Peyer's patch (tissue), 4 donors: ENCODE results near the gene SPECC1L. TPM values are rescaled to one million over a fixed set of nuclear protein-coding genes. Genes with fewer than 3 reads are reported as not detected.

Experiments
- DNase-seq, 3 donors: peaks; one replicate each; pipeline ENCODE4 v3.0.0-alpha.2; 2017 to 2019
- H3K27ac ChIP-seq, 4 donors: fragments of 200-600 bp; sonication (generic); one replicate each; pipeline ENCODE4 v1.5.1; 2016 to 2019
- H3K27me3 ChIP-seq, 2 donors: fragments of 200-600 bp; sonication (generic); one replicate each; pipeline ENCODE4 v1.5.1; 2019
- H3K36me3 ChIP-seq, 3 donors: fragments of 200-600 bp; sonication (generic); one replicate each; pipeline ENCODE4 v1.5.1; 2016 to 2019
- H3K4me1 ChIP-seq, 4 donors: fragments of 200-600 bp; sonication (generic); one replicate each; pipeline ENCODE4 v1.5.1; 2016 to 2019
- H3K4me3 ChIP-seq, 4 donors: fragments of 200-600 bp; sonication (generic); 1 replicate in 3 of 4; 2 replicates in 1 of 4; pipeline ENCODE4 v1.5.1; 2016 to 2019; ENCODE audit warnings: mild to moderate bottlenecking in 1 of 4
- H3K9me3 ChIP-seq, 4 donors: fragments of 200-600 bp; sonication (generic); one replicate each; pipeline ENCODE4 v1.5.1; 2016 to 2019; ENCODE audit warnings: mild to moderate bottlenecking in 1 of 4
- CTCF ChIP-seq, 6 experiments: fragments of 450-650 bp in 4 of 6; fragments of 200-600 bp in 2 of 6; sonication (generic) in 1 of 6; IDR thresholded peaks; one replicate each; pipeline ENCODE4 v1.5.1; 2017 to 2019; ENCODE audit warnings: antibody characterized with exemption in 6 of 6, mild to moderate bottlenecking in 3 of 6, moderate library complexity in 1 of 6
- POLR2A ChIP-seq, 2 donors: fragments of 450-650 bp; IDR thresholded peaks; one replicate each; pipeline ENCODE4 v1.5.1; 2017; ENCODE audit warnings: antibody characterized with exemption in 2 of 2, mild to moderate bottlenecking in 2 of 2, moderate library complexity in 2 of 2
- total RNA-seq, 4 donors: library from RNA; depleted of rRNA; stranded (reverse); fragments of >200 nt; gene quantifications; one replicate each; pipeline ENCODE4 v1.1.0, GENCODE V29; 2016

SPECC1L gene
- total RNA-seq, 4 donors from 2014 or later: 24.2 to 147 (median 34.4) TPM

- peaks cover 0 to 4% (median 0%) of the 10 kb centered on the region in 3 donors for H3K36me3 ChIP-seq
- H3K4me3 ChIP-seq: no peak overlapping the region
- no peak for DNase-seq
- no peaks in the 10 kb centered on the region for H3K9me3 ChIP-seq
- no peak overlapping the region for H3K27ac ChIP-seq
- no peaks in the 10 kb centered on the region for H3K4me1 ChIP-seq
- H3K27me3 ChIP-seq: no peaks in the 10 kb centered on the region
- TF ChIP-seq POLR2A (IDR thresholded peaks at IDR 0.05) (no peak), CTCF (IDR thresholded peaks at IDR 0.05) (no peak)
These were observed 175.0 kb downstream of the SPECC1L start for GRCh38 chr22:24445481-24446259.

GRCh38 chr22:24446260-24446611 lies 175.6 kb downstream of the SPECC1L start:
- no peaks in the 10 kb centered on the region for H3K27me3 ChIP-seq
- no peaks in the 10 kb centered on the region for H3K4me1 ChIP-seq
- no peak for DNase-seq
- no peak overlapping the region for H3K4me3 ChIP-seq
- H3K36me3 ChIP-seq: peaks cover 0 to 4% (median 0%) of the 10 kb centered on the region in 3 donors
- TF ChIP-seq CTCF (IDR thresholded peaks at IDR 0.05): no peak
- TF ChIP-seq POLR2A (IDR thresholded peaks at IDR 0.05): no peak
- no peaks in the 10 kb centered on the region for H3K9me3 ChIP-seq
- no peak overlapping the region for H3K27ac ChIP-seq

DNA sequence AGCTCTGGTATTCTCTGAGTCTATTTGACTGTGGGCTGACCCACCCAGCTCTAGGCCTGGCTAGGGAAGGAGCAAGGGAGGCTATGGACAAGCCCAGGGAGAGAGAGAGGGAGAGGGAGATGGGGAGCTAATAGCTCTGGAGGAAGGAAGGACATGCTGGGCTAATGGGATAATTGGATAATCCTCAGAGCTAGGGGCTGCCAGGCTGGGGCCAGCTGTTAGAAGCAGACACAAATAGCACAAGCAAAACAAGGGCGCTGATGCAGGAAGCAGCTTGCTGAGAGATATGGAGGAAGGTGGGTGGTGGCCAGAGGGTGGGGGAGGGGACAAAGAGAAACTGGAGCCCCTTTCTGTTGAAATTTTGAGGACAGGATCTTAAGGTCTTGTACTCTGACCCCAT lies 180.0 kb downstream of the SPECC1L start:
- Histone ChIP-seq H3K4me3 (no peak overlapping the region), H3K27ac (no peak overlapping the region), H3K36me3 (no peaks in the 10 kb centered on the region), H3K9me3 (no peaks in the 10 kb centered on the region), H3K27me3 (no peaks in the 10 kb centered on the region), H3K4me1 (no peaks in the 10 kb centered on the region)
- TF ChIP-seq CTCF (IDR thresholded peaks at IDR 0.05): no peak
- no peak for TF ChIP-seq POLR2A (IDR thresholded peaks at IDR 0.05)
- DNase-seq: no peak

DNA sequence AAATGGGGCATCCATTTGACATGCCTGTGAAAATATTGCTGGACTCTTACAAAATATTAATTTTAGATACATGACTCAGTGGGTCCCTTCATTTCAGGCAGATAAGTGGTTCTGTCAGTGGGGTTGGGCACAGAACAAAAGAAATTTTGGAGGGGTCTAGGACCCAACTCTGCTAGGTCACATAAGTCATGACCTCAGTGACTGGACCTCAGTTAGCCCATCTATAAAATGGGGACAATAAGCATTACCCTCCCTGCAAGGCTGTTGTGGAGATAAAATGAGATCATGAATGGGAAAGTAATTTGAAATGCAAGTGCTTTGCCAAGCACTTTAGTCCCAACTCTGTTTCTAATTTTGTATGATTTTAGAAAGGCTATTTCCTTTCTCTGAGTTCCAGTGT lies 180.5 kb downstream of the SPECC1L start:
- no peak for DNase-seq
- Histone ChIP-seq H3K27me3 (no peaks in the 10 kb centered on the region), H3K4me3 (no peak overlapping the region), H3K4me1 (no peaks in the 10 kb centered on the region), H3K9me3 (no peaks in the 10 kb centered on the region), H3K27ac (no peak overlapping the region), H3K36me3 (no peaks in the 10 kb centered on the region)
- TF ChIP-seq CTCF (IDR thresholded peaks at IDR 0.05) (no peak), POLR2A (IDR thresholded peaks at IDR 0.05) (no peak)

DNA sequence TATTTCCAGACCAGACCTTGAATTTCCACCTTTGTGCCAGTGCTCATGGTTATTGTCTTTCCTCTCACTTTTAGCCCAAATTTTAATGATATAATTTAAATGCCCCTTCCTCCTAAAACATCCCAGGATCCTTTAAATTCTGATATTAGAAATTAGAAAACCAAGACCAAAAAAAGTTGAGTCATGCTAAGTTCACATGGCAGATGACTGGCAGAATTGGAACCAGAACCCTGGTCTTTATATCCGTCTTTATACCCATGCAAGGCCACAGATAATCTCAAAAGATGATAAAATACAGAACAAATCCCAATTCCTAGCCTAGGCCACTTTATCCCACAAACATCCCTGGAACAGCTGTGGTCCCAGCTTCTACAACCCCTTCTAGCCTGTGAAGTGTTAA lies 183.2 kb downstream of the SPECC1L start:
- no peak for DNase-seq
- Histone ChIP-seq H3K27ac (no peak overlapping the region), H3K4me3 (no peak overlapping the region)

More for the DNA sequence above, 183.2 kb downstream of the SPECC1L start:
- no peaks in the 10 kb centered on the region for H3K36me3 ChIP-seq
- H3K4me1 ChIP-seq: no peaks in the 10 kb centered on the region
- TF ChIP-seq CTCF (IDR thresholded peaks at IDR 0.05) (no peak), POLR2A (IDR thresholded peaks at IDR 0.05) (no peak)
- H3K9me3 ChIP-seq: no peaks in the 10 kb centered on the region
- no peaks in the 10 kb centered on the region for H3K27me3 ChIP-seq
